ENCODE measurements around the gene SNX33. TPM values are rescaled to one million over a fixed set of nuclear protein-coding genes. Genes with fewer than 3 reads are reported as not detected.
A peak's percentile ranks its signal among the peaks of the same experiment; 100 is the strongest.

SNX33 gene
- total RNA-seq, 1 experiment from 2014 or later: 8.3 TPM

GRCh38 chr15:75669191-75669878, 21.6 kb downstream of the SNX33 start:
- H3K9me2 ChIP-seq (ENCODE audit: insufficient read depth): no peaks in the 10 kb centered on the region
- BruUV-seq (replicated peaks): no TSS peak
- ChIA-PET POLR2A (interaction anchor here (1.3 to 1.5 kb wide), 3 partner anchors 22 to 301 kb away, joined by 4 to 10 read pairs (median 7); partner anchors contain the start of genes IMP3, MAN2C1 and SNX33), RAD21 (ENCODE audit: low non-redundant PET in 1 of 2, low total read pairs in 2 of 2, uncharacterized antibody in 2 of 2, unreplicated experiment in 2 of 2) (interaction anchor here (0.8 to 1.2 kb wide), 3 partner anchors 22 to 44 kb away, joined by 3 to 5 read pairs (median 4); partner anchors contain the start of genes SNX33 (in 2 of the 2) and SNUPN (in 1 of the 2)), CTCF (interaction anchor here (1.0 to 2.0 kb wide), 6 partner anchors 9 to 302 kb away, joined by 3 to 5 read pairs (median 4); partner anchors contain the start of gene SNX33)
- intact Hi-C loops (cut with micrococcal nuclease): loop anchor here (5.0 kb wide), 2 partner anchors 42 to 302 kb away; partner anchors contain the start of genes MAN2C1 and SNUPN
- DNase-seq (ENCODE audit: low read depth, low spot score) (peak; percentile 86), ATAC-seq (peak; percentile 75)
- no peaks in the 10 kb centered on the region for H3K36me3 ChIP-seq (ENCODE audit: control insufficient read depth in 1 of 2, insufficient read depth in 2 of 2, low read length in 2 of 2)
- peak overlapping the region; percentile 86 for H3K4me2 ChIP-seq (ENCODE audit: low read length)
- no peaks in the 10 kb centered on the region for H3K9me3 ChIP-seq (ENCODE audit: control insufficient read depth in 1 of 2, insufficient read depth in 1 of 2, low read depth in 1 of 2, low read length in 2 of 2)
- H3K79me2 ChIP-seq (ENCODE audit: insufficient read depth, low read length): no peaks in the 10 kb centered on the region
- peak overlapping the region in 1 of 2 experiments; percentile 44; a peak in 2 of 4 replicates for H3K4me3 ChIP-seq (replicated peaks in 1 of 2; ENCODE audit: low read depth in 1 of 2, low read length in 2 of 2)
- H3K27me3 ChIP-seq (ENCODE audit: insufficient read depth, low read length): no peaks in the 10 kb centered on the region
- peaks cover 62 to 96% of the 10 kb centered on the region in 2 experiments for H3K4me1 ChIP-seq (ENCODE audit: control insufficient read depth in 1 of 2, insufficient read depth in 2 of 2, low read length in 2 of 2)
- H3K9ac ChIP-seq (ENCODE audit: low read length): peak overlapping the region; percentile 77
- H3K27ac ChIP-seq (ENCODE audit: low read depth, low read length): peak overlapping the region; percentile 94
- H2AFZ ChIP-seq (ENCODE audit: low read depth, low read length, poor library complexity, severe bottlenecking): no peak overlapping the region
- no peaks in the 10 kb centered on the region for H4K20me1 ChIP-seq (ENCODE audit: insufficient read depth)
- TF ChIP-seq ZFX (IDR thresholded peaks at IDR 0.05) (peak; percentile 49; the same call in 1 of the 2 replicates), JUND (IDR thresholded peaks at IDR 0.05) (no peak), EGR1 (IDR thresholded peaks at IDR 0.05; ENCODE audit: low read depth) (no peak), CEBPB (IDR thresholded peaks at IDR 0.05; ENCODE audit: low read depth) (no peak), ZBTB33 (IDR thresholded peaks at IDR 0.05; ENCODE audit: extremely low read depth, insufficient replicate concordance, low read length) (peak; percentile 3), TCF7L2 (IDR thresholded peaks at IDR 0.05; ENCODE audit: borderline replicate concordance, extremely low read depth, insufficient read depth, insufficient read length) (peak; percentile 61), RAD21 (IDR thresholded peaks at IDR 0.05; ENCODE audit: low read depth) (no peak), POLR2AphosphoS5 (IDR thresholded peaks at IDR 0.05; ENCODE audit: low read depth, low read length) (peak; percentile 40; the same call in 1 of the 2 replicates)
- TF ChIP-seq, protein P1, sequence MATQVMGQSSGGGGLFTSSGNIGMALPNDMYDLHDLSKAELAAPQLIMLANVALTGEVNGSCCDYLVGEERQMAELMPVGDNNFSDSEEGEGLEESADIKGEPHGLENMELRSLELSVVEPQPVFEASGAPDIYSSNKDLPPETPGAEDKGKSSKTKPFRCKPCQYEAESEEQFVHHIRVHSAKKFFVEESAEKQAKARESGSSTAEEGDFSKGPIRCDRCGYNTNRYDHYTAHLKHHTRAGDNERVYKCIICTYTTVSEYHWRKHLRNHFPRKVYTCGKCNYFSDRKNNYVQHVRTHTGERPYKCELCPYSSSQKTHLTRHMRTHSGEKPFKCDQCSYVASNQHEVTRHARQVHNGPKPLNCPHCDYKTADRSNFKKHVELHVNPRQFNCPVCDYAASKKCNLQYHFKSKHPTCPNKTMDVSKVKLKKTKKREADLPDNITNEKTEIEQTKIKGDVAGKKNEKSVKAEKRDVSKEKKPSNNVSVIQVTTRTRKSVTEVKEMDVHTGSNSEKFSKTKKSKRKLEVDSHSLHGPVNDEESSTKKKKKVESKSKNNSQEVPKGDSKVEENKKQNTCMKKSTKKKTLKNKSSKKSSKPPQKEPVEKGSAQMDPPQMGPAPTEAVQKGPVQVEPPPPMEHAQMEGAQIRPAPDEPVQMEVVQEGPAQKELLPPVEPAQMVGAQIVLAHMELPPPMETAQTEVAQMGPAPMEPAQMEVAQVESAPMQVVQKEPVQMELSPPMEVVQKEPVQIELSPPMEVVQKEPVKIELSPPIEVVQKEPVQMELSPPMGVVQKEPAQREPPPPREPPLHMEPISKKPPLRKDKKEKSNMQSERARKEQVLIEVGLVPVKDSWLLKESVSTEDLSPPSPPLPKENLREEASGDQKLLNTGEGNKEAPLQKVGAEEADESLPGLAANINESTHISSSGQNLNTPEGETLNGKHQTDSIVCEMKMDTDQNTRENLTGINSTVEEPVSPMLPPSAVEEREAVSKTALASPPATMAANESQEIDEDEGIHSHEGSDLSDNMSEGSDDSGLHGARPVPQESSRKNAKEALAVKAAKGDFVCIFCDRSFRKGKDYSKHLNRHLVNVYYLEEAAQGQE (IDR thresholded peaks at IDR 0.05; ENCODE audit: low read depth): no peak
